Measurements from ENCODE around the gene C19orf47.

DNA sequence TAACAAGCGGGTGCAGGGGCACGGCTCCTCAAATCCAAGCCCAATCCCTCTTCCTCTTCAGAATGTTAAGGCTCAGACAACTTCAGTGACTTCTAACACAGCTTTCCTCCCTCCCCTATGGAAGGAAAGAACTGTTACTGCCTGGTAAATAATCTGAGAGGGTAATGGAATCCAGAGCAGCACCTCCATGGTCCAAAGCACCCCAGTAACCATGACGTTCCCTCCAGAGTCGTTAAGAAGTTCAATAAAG lies 64.0 kb downstream of the C19orf47 start:
- no peak for TF ChIP-seq POLR2AphosphoS5 (IDR thresholded peaks at IDR 0.05; ENCODE audit: low read depth, low read length)
- TF ChIP-seq POLR2A (IDR thresholded peaks at IDR 0.05; ENCODE audit: low read depth, low read length) = no peak
